HepG2 (cell line): Measurements from ENCODE around the gene CCT7. TPM values are rescaled to one million over a fixed set of nuclear protein-coding genes. Genes with fewer than 3 reads are reported as not detected.

ENCODE experiments used
- CENPX ChIP-seq: sonication (generic); formaldehyde crosslinking; IDR thresholded peaks from 2 replicates; pipeline ENCODE4 v1.9.0; 2021; ENCODE audit warnings: mild to moderate bottlenecking, missing genetic modification reagents, moderate library complexity
- FOXJ3 ChIP-seq: sonication (generic); formaldehyde crosslinking; IDR thresholded peaks from 2 replicates; pipeline ENCODE4 v1.4.0; 2020; ENCODE audit warnings: missing genetic modification reagents, mild to moderate bottlenecking, borderline replicate concordance
- KDM5B ChIP-seq: sonication (generic); formaldehyde crosslinking; IDR thresholded peaks from 2 replicates; pipeline ENCODE4 v1.4.0; 2020; ENCODE audit warnings: missing genetic modification reagents, mild to moderate bottlenecking, borderline replicate concordance
- KLF16 ChIP-seq, 2 experiments: sonication (generic) in 1 of 2; formaldehyde crosslinking in 1 of 2; IDR thresholded peaks; 2 replicates each; pipeline versions ENCODE4 v1.6.1 to v1.8.0; 2016 to 2023; ENCODE audit warnings: missing genetic modification reagents in 2 of 2, missing compliant biosample characterization in 1 of 2
- KMT2B ChIP-seq: IDR thresholded peaks from 2 replicates; pipeline ENCODE4 v1.6.1; 2016; ENCODE audit warnings: missing genetic modification reagents, missing compliant biosample characterization
- MAFK ChIP-seq, 2 experiments: IDR thresholded peaks in 1 of 2; conservative IDR thresholded peaks in 1 of 2; 2 replicates each; pipeline ENCODE4 v1.6.1; 2011; ENCODE audit warnings: improper control_type of control experiment in 2 of 2, low read length in 2 of 2
- NCOA1 ChIP-seq: sonication (generic); formaldehyde crosslinking; IDR thresholded peaks from 2 replicates; pipeline ENCODE4 v1.9.0; 2021; ENCODE audit warnings: missing genetic modification reagents
- RAD51 ChIP-seq: fragments of 450-650 bp; IDR thresholded peaks from 2 replicates; pipeline ENCODE4 v1.6.1; 2016; ENCODE audit warnings: borderline replicate concordance
- SAP130 ChIP-seq: IDR thresholded peaks from 2 replicates; pipeline ENCODE4 v1.6.1; 2016; ENCODE audit warnings: low read depth
- TBP ChIP-seq: sonication (generic); formaldehyde crosslinking; IDR thresholded peaks from 2 replicates; pipeline ENCODE4 v1.5.0; 2020; ENCODE audit warnings: missing genetic modification reagents
- TEAD2 ChIP-seq: sonication (generic); formaldehyde crosslinking; IDR thresholded peaks from 2 replicates; pipeline ENCODE4 v1.9.0; 2021; ENCODE audit warnings: missing genetic modification reagents
- ZKSCAN8 ChIP-seq: IDR thresholded peaks from 2 replicates; pipeline ENCODE4 v1.6.1; 2016; ENCODE audit warnings: borderline replicate concordance, missing genetic modification reagents, missing compliant biosample characterization
- ZMYM4 ChIP-seq: sonication (generic); formaldehyde crosslinking; IDR thresholded peaks from 2 replicates; pipeline ENCODE4 v1.8.1; 2023; ENCODE audit warnings: mild to moderate bottlenecking, missing genetic modification reagents
- ZNF841 ChIP-seq: sonication (generic); formaldehyde crosslinking; IDR thresholded peaks from 2 replicates; pipeline ENCODE4 v1.8.1; 2023; ENCODE audit warnings: missing genetic modification reagents, borderline replicate concordance
- ZSCAN30 ChIP-seq: sonication (generic); formaldehyde crosslinking; IDR thresholded peaks from 2 replicates; pipeline ENCODE4 v1.5.0; 2020; ENCODE audit warnings: mild to moderate bottlenecking, missing genetic modification reagents
- polyA plus RNA-seq, 8 experiments: library from polyadenylated mRNA; depleted of rRNA in 3 of 8; stranded (reverse) in 7 of 8; unstranded in 1 of 8; fragments of >200 nt; fragmentation: Illumina TruSeq in 4 of 8; extraction: Trizol in 4 of 8; gene quantifications; 2 replicates each; pipeline versions ENCODE4 v1.2.1 to v1.2.3, GENCODE V29; 2011 to 2016; ENCODE audit warnings: low read depth in 4 of 8, missing spikeins in 1 of 8, mixed read lengths in 1 of 8; ENCODE audit not compliant: insufficient read depth in 1 of 8
- total RNA-seq, 5 experiments: library from RNA; depleted of rRNA; stranded (reverse); fragments of >200 nt; fragmentation: Illumina TruSeq; extraction: Trizol; gene quantifications; 2 replicates each; pipeline ENCODE4 v1.2.3, GENCODE V29; 2016; ENCODE audit warnings: low read depth in 1 of 5
- TF ChIP-seq, protein P1 (sequence below): sonication (generic); formaldehyde crosslinking; IDR thresholded peaks from 2 replicates; pipeline ENCODE4 v1.4.0; 2020; ENCODE audit warnings: mild to moderate bottlenecking, missing genetic modification reagents, borderline replicate concordance
- TF ChIP-seq, protein P2 (sequence below): sonication (generic); formaldehyde crosslinking; IDR thresholded peaks from 2 replicates; pipeline ENCODE4 v1.5.0; 2020; ENCODE audit warnings: mild to moderate bottlenecking, missing genetic modification reagents
- TF ChIP-seq, protein P3 (sequence below): sonication (generic); formaldehyde crosslinking; IDR thresholded peaks from 2 replicates; pipeline ENCODE4 v1.4.0; 2020; ENCODE audit warnings: missing genetic modification reagents
- TF ChIP-seq, protein P4 (sequence below): sonication (generic); formaldehyde crosslinking; IDR thresholded peaks from 2 replicates; pipeline ENCODE4 v1.9.0; 2021; ENCODE audit warnings: missing genetic modification reagents, borderline replicate concordance

CCT7 gene
- total and polyA plus RNA-seq, 2 of the 13 experiments (the other 11 are each of a cell fraction or from before 2014, with no cell fraction given): 347 to 517 TPM

DNA sequence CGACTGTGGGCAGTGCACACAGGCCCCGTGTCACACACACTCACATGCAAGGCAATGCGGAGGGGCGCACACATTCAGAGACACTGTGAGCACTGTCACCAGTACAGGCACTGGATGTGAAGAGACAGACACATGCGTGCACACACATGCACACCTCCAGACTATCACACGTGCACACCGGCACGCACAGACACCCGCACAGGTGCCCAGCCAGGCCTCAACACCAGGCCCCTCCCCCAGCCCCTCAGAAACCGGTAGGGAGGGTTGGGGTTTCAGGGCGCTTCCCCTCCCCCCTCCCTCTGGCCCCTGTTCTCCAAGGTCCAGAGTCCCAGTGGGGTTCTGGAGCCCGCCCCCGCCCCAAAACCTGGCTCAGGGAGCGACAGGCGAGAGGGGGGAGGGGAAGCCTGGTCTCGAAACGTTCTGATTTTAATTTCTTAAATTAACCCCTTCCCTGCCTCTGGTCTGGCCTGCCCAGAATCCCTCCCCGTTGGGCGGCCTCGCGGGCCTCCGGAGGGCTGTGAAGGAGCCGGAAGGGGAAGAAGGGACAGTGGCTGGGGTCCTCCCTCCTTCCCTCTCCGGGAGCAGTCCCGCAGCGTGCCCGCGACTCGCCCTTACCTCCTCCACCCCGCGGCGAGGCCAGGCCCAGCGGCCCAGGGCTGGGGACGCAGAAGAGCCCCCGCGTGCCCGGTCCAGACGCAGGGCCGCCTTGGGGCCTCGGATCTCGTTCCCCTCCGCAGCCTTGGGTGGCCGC is 49.6 kb downstream of the CCT7 start (continued):
- TF ChIP-seq, protein P1, sequence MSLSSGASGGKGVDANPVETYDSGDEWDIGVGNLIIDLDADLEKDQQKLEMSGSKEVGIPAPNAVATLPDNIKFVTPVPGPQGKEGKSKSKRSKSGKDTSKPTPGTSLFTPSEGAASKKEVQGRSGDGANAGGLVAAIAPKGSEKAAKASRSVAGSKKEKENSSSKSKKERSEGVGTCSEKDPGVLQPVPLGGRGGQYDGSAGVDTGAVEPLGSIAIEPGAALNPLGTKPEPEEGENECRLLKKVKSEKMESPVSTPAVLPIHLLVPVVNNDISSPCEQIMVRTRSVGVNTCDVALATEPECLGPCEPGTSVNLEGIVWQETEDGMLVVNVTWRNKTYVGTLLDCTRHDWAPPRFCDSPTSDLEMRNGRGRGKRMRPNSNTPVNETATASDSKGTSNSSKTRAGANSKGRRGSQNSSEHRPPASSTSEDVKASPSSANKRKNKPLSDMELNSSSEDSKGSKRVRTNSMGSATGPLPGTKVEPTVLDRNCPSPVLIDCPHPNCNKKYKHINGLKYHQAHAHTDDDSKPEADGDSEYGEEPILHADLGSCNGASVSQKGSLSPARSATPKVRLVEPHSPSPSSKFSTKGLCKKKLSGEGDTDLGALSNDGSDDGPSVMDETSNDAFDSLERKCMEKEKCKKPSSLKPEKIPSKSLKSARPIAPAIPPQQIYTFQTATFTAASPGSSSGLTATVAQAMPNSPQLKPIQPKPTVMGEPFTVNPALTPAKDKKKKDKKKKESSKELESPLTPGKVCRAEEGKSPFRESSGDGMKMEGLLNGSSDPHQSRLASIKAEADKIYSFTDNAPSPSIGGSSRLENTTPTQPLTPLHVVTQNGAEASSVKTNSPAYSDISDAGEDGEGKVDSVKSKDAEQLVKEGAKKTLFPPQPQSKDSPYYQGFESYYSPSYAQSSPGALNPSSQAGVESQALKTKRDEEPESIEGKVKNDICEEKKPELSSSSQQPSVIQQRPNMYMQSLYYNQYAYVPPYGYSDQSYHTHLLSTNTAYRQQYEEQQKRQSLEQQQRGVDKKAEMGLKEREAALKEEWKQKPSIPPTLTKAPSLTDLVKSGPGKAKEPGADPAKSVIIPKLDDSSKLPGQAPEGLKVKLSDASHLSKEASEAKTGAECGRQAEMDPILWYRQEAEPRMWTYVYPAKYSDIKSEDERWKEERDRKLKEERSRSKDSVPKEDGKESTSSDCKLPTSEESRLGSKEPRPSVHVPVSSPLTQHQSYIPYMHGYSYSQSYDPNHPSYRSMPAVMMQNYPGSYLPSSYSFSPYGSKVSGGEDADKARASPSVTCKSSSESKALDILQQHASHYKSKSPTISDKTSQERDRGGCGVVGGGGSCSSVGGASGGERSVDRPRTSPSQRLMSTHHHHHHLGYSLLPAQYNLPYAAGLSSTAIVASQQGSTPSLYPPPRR: no peak
- TF ChIP-seq ZSCAN30 (CRISPR knock-in tag) (no peak), KMT2B (CRISPR knock-in tag) (no peak), SAP130 (CRISPR knock-in tag) (peak; percentile 43; the same call in 1 of the 2 replicates), RAD51 (no peak), TEAD2 (CRISPR knock-in tag) (no peak), KDM5B (CRISPR knock-in tag) (peak; percentile 47), ZKSCAN8 (CRISPR knock-in tag) (no peak), CENPX (no peak), ZNF841 (no peak), NCOA1 (CRISPR knock-in tag) (no peak), KLF16 (CRISPR knock-in tag; IDR thresholded peaks at IDR 0.05) (no peak; a peak in 1 of 4 replicates), FOXJ3 (no peak), TBP (CRISPR knock-in tag) (no peak), MAFK (conservative IDR thresholded peaks at IDR 0.05 in 1 of 2, IDR thresholded peaks at IDR 0.05 in 1 of 2; ENCODE audit: low read length in 2 of 2) (no peak), ZMYM4 (CRISPR knock-in tag) (no peak; the same call in 1 of the 2 replicates)
- TF ChIP-seq, protein P2, sequence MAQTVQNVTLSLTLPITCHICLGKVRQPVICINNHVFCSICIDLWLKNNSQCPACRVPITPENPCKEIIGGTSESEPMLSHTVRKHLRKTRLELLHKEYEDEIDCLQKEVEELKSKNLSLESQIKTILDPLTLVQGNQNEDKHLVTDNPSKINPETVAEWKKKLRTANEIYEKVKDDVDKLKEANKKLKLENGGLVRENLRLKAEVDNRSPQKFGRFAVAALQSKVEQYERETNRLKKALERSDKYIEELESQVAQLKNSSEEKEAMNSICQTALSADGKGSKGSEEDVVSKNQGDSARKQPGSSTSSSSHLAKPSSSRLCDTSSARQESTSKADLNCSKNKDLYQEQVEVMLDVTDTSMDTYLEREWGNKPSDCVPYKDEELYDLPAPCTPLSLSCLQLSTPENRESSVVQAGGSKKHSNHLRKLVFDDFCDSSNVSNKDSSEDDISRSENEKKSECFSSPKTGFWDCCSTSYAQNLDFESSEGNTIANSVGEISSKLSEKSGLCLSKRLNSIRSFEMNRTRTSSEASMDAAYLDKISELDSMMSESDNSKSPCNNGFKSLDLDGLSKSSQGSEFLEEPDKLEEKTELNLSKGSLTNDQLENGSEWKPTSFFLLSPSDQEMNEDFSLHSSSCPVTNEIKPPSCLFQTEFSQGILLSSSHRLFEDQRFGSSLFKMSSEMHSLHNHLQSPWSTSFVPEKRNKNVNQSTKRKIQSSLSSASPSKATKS: no peak
- TF ChIP-seq, protein P3, sequence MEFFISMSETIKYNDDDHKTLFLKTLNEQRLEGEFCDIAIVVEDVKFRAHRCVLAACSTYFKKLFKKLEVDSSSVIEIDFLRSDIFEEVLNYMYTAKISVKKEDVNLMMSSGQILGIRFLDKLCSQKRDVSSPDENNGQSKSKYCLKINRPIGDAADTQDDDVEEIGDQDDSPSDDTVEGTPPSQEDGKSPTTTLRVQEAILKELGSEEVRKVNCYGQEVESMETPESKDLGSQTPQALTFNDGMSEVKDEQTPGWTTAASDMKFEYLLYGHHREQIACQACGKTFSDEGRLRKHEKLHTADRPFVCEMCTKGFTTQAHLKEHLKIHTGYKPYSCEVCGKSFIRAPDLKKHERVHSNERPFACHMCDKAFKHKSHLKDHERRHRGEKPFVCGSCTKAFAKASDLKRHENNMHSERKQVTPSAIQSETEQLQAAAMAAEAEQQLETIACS (CRISPR knock-in tag): no peak
- TF ChIP-seq, protein P4, sequence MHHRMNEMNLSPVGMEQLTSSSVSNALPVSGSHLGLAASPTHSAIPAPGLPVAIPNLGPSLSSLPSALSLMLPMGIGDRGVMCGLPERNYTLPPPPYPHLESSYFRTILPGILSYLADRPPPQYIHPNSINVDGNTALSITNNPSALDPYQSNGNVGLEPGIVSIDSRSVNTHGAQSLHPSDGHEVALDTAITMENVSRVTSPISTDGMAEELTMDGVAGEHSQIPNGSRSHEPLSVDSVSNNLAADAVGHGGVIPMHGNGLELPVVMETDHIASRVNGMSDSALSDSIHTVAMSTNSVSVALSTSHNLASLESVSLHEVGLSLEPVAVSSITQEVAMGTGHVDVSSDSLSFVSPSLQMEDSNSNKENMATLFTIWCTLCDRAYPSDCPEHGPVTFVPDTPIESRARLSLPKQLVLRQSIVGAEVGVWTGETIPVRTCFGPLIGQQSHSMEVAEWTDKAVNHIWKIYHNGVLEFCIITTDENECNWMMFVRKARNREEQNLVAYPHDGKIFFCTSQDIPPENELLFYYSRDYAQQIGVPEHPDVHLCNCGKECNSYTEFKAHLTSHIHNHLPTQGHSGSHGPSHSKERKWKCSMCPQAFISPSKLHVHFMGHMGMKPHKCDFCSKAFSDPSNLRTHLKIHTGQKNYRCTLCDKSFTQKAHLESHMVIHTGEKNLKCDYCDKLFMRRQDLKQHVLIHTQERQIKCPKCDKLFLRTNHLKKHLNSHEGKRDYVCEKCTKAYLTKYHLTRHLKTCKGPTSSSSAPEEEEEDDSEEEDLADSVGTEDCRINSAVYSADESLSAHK (CRISPR knock-in tag): no peak
